ENCODE results near the gene FBXL7. TPM values are rescaled to one million over a fixed set of nuclear protein-coding genes. Genes with fewer than 3 reads are reported as not detected.

FBXL7 gene
- polyA plus RNA-seq, 1 donor from 2014 or later: 0.24 TPM

GRCh38 chr5:15893866-15894265 is 393.9 kb downstream of the FBXL7 start:
- Histone ChIP-seq H3K4me3 (ENCODE audit: low read length) (no peak overlapping the region), H3K9ac (ENCODE audit: low read length) (no peak overlapping the region), H4K20me1 (ENCODE audit: insufficient read depth) (no peaks in the 10 kb centered on the region), H3K27me3 (ENCODE audit: insufficient read depth, low read depth, low read length) (no peaks in the 10 kb centered on the region), H3K79me2 (replicated peaks; ENCODE audit: insufficient read depth, low read length) (no peaks in the 10 kb centered on the region), H3K9me2 (ENCODE audit: insufficient read depth, low read length) (no peaks in the 10 kb centered on the region), H2AFZ (ENCODE audit: low read depth, low read length) (no peak overlapping the region), H3K36me3 (ENCODE audit: insufficient read depth, low read length) (no peaks in the 10 kb centered on the region), H3K4me2 (ENCODE audit: low read length) (no peak overlapping the region), H3K9me3 (ENCODE audit: low read length) (no peaks in the 10 kb centered on the region), H3K27ac (ENCODE audit: low read length) (no peak overlapping the region), H3F3A (ENCODE audit: insufficient read depth, low read length, poor library complexity, severe bottlenecking) (no peaks in the 10 kb centered on the region)
- TF ChIP-seq EP300 (conservative IDR thresholded peaks at IDR 0.05; ENCODE audit: poor library complexity, severe bottlenecking): no peak
- no peak for TF ChIP-seq REST (IDR thresholded peaks at IDR 0.05; ENCODE audit: borderline replicate concordance)
- no peak for TF ChIP-seq MXI1 (conservative IDR thresholded peaks at IDR 0.05; ENCODE audit: poor library complexity, severe bottlenecking)
- TF ChIP-seq CTCF (IDR thresholded peaks at IDR 0.05; ENCODE audit: poor library complexity, severe bottlenecking): no peak
- TF ChIP-seq RAD21 (conservative IDR thresholded peaks at IDR 0.05): no peak
- no peak for TF ChIP-seq EZH2 (IDR thresholded peaks at IDR 0.05; ENCODE audit: borderline replicate concordance, insufficient read depth, low read length, poor library complexity, severe bottlenecking)
- no peak for TF ChIP-seq SMC3 (conservative IDR thresholded peaks at IDR 0.05; ENCODE audit: poor library complexity)
- TF ChIP-seq POLR2AphosphoS5 (IDR thresholded peaks at IDR 0.05): no peak
- no peak for TF ChIP-seq TAF1 (IDR thresholded peaks at IDR 0.05; ENCODE audit: low read depth)

- no peaks in the 10 kb centered on the region for H3K9me3 ChIP-seq (ENCODE audit: low read length)
- H3K27ac ChIP-seq (ENCODE audit: low read length): no peak overlapping the region
- no peaks in the 10 kb centered on the region for H3K27me3 ChIP-seq (ENCODE audit: insufficient read depth, low read depth, low read length)
- H3K9ac ChIP-seq (ENCODE audit: low read length): no peak overlapping the region
- no peaks in the 10 kb centered on the region for H3K9me2 ChIP-seq (ENCODE audit: insufficient read depth, low read length)
- no peak overlapping the region for H3K4me3 ChIP-seq (ENCODE audit: low read length)
- no peaks in the 10 kb centered on the region for H3F3A ChIP-seq (ENCODE audit: insufficient read depth, low read length, poor library complexity, severe bottlenecking)
- no peaks in the 10 kb centered on the region for H3K36me3 ChIP-seq (ENCODE audit: insufficient read depth, low read length)
- no peak overlapping the region for H2AFZ ChIP-seq (ENCODE audit: low read depth, low read length)
- H4K20me1 ChIP-seq (ENCODE audit: insufficient read depth): no peaks in the 10 kb centered on the region
- no peak overlapping the region for H3K4me2 ChIP-seq (ENCODE audit: low read length)
- TF ChIP-seq SMC3 (conservative IDR thresholded peaks at IDR 0.05; ENCODE audit: poor library complexity): no peak
- TF ChIP-seq TAF1 (IDR thresholded peaks at IDR 0.05; ENCODE audit: low read depth): no peak
- no peak for TF ChIP-seq EP300 (conservative IDR thresholded peaks at IDR 0.05; ENCODE audit: poor library complexity, severe bottlenecking)
- no peak for TF ChIP-seq POLR2AphosphoS5 (IDR thresholded peaks at IDR 0.05)
- no peak for TF ChIP-seq REST (IDR thresholded peaks at IDR 0.05; ENCODE audit: borderline replicate concordance)
- TF ChIP-seq MXI1 (conservative IDR thresholded peaks at IDR 0.05; ENCODE audit: poor library complexity, severe bottlenecking): no peak
- TF ChIP-seq RAD21 (conservative IDR thresholded peaks at IDR 0.05): no peak
- TF ChIP-seq CTCF (IDR thresholded peaks at IDR 0.05; ENCODE audit: poor library complexity, severe bottlenecking): no peak
- no peak for TF ChIP-seq EZH2 (IDR thresholded peaks at IDR 0.05; ENCODE audit: borderline replicate concordance, insufficient read depth, low read length, poor library complexity, severe bottlenecking)
- no peaks in the 10 kb centered on the region for H3K79me2 ChIP-seq (replicated peaks; ENCODE audit: insufficient read depth, low read length)
Observed at GRCh38 chr5:15897656-15898055, 397.7 kb downstream of the FBXL7 start.
